Measurements from ENCODE around the gene CD19. TPM values are rescaled to one million over a fixed set of nuclear protein-coding genes. Genes with fewer than 3 reads are reported as not detected.

Gene CD19
- total RNA-seq, 1 experiment from 2014 or later = 1.9 TPM

- Histone ChIP-seq H3K4me3 (ENCODE audit: insufficient read depth, low read depth, low read length) (no peak overlapping the region), H3K36me3 (replicated peaks; ENCODE audit: control insufficient read depth, insufficient read depth, low read length) (peaks cover 3% of the 10 kb centered on the region), H3K27me3 (ENCODE audit: control insufficient read depth, insufficient read depth, low read length) (no peaks in the 10 kb centered on the region)
- no peak for DNase-seq
Observed at GRCh38 chr16:28901862-28902261, 29.9 kb upstream of the CD19 start.

- no peak for DNase-seq
- peaks cover 3% of the 10 kb centered on the region for H3K36me3 ChIP-seq (replicated peaks; ENCODE audit: control insufficient read depth, insufficient read depth, low read length)
- no peak overlapping the region for H3K4me3 ChIP-seq (ENCODE audit: insufficient read depth, low read depth, low read length)
- no peaks in the 10 kb centered on the region for H3K27me3 ChIP-seq (ENCODE audit: control insufficient read depth, insufficient read depth, low read length)
Observed at GRCh38 chr16:28902909-28903308, 28.9 kb upstream of the CD19 start.

- Histone ChIP-seq H3K4me3 (ENCODE audit: insufficient read depth, low read depth, low read length) (no peak overlapping the region), H3K36me3 (replicated peaks; ENCODE audit: control insufficient read depth, insufficient read depth, low read length) (peaks cover 3% of the 10 kb centered on the region), H3K27me3 (ENCODE audit: control insufficient read depth, insufficient read depth, low read length) (no peaks in the 10 kb centered on the region)
- DNase-seq = peak; percentile 58
Observed at GRCh38 chr16:28903344-28904042, 28.3 kb upstream of the CD19 start.

- no peak overlapping the region for H3K4me3 ChIP-seq (ENCODE audit: insufficient read depth, low read depth, low read length)
- peaks cover 1% of the 10 kb centered on the region; the same call in 1 of the 2 replicates for H3K36me3 ChIP-seq (replicated peaks; ENCODE audit: control insufficient read depth, insufficient read depth, low read length)
- no peak for DNase-seq
- H3K27me3 ChIP-seq (ENCODE audit: control insufficient read depth, insufficient read depth, low read length) = no peaks in the 10 kb centered on the region
Observed at GRCh38 chr16:28904363-28904762, 27.4 kb upstream of the CD19 start.

GRCh38 chr16:28904828-28905227 is 26.9 kb upstream of the CD19 start:
- no peak for DNase-seq
- Histone ChIP-seq H3K36me3 (replicated peaks; ENCODE audit: control insufficient read depth, insufficient read depth, low read length) (peaks cover 1% of the 10 kb centered on the region; the same call in 1 of the 2 replicates), H3K27me3 (ENCODE audit: control insufficient read depth, insufficient read depth, low read length) (no peaks in the 10 kb centered on the region), H3K4me3 (ENCODE audit: insufficient read depth, low read depth, low read length) (no peak overlapping the region)

- Histone ChIP-seq H3K27me3 (ENCODE audit: control insufficient read depth, insufficient read depth, low read length) (no peaks in the 10 kb centered on the region), H3K4me3 (ENCODE audit: insufficient read depth, low read depth, low read length) (no peak overlapping the region), H3K36me3 (replicated peaks; ENCODE audit: control insufficient read depth, insufficient read depth, low read length) (peaks cover 1% of the 10 kb centered on the region; the same call in 1 of the 2 replicates)
- DNase-seq = no peak
Observed at GRCh38 chr16:28905229-28905754, 26.5 kb upstream of the CD19 start.

- Histone ChIP-seq H3K27me3 (ENCODE audit: control insufficient read depth, insufficient read depth, low read length) (no peaks in the 10 kb centered on the region), H3K4me3 (ENCODE audit: insufficient read depth, low read depth, low read length) (no peak overlapping the region), H3K36me3 (replicated peaks; ENCODE audit: control insufficient read depth, insufficient read depth, low read length) (peaks cover 1% of the 10 kb centered on the region; the same call in 1 of the 2 replicates)
- DNase-seq = peak; percentile 48
Observed at GRCh38 chr16:28905800-28906372, 25.9 kb upstream of the CD19 start.

GRCh38 chr16:28910086-28911031 is 21.4 kb upstream of the CD19 start:
- H3K4me3 ChIP-seq (ENCODE audit: insufficient read depth, low read depth, low read length) = no peak overlapping the region
- H3K27me3 ChIP-seq (ENCODE audit: control insufficient read depth, insufficient read depth, low read length) = no peaks in the 10 kb centered on the region
- peak; percentile 42 for DNase-seq
- H3K36me3 ChIP-seq (replicated peaks; ENCODE audit: control insufficient read depth, insufficient read depth, low read length) = no peaks in the 10 kb centered on the region; the same call in 1 of the 2 replicates

GRCh38 chr16:28912558-28912957 is 19.2 kb upstream of the CD19 start:
- H3K27me3 ChIP-seq (ENCODE audit: control insufficient read depth, insufficient read depth, low read length) = no peaks in the 10 kb centered on the region
- no peak overlapping the region for H3K4me3 ChIP-seq (ENCODE audit: insufficient read depth, low read depth, low read length)
- H3K36me3 ChIP-seq (replicated peaks; ENCODE audit: control insufficient read depth, insufficient read depth, low read length) = peaks cover 1% of the 10 kb centered on the region
- no peak for DNase-seq

GRCh38 chr16:28913946-28914724 is 17.6 kb upstream of the CD19 start:
- Histone ChIP-seq H3K4me3 (ENCODE audit: insufficient read depth, low read depth, low read length) (no peak overlapping the region), H3K36me3 (replicated peaks; ENCODE audit: control insufficient read depth, insufficient read depth, low read length) (peaks cover 1% of the 10 kb centered on the region), H3K27me3 (ENCODE audit: control insufficient read depth, insufficient read depth, low read length) (no peaks in the 10 kb centered on the region)
- peak; percentile 57 for DNase-seq

- Histone ChIP-seq H3K36me3 (replicated peaks; ENCODE audit: control insufficient read depth, insufficient read depth, low read length) (peaks cover 1% of the 10 kb centered on the region), H3K4me3 (ENCODE audit: insufficient read depth, low read depth, low read length) (no peak overlapping the region), H3K27me3 (ENCODE audit: control insufficient read depth, insufficient read depth, low read length) (no peaks in the 10 kb centered on the region)
- DNase-seq = no peak
Observed at GRCh38 chr16:28915181-28915580, 16.6 kb upstream of the CD19 start.

GRCh38 chr16:28917095-28917494 is 14.7 kb upstream of the CD19 start:
- DNase-seq = no peak
- Histone ChIP-seq H3K4me3 (ENCODE audit: insufficient read depth, low read depth, low read length) (no peak overlapping the region), H3K36me3 (replicated peaks; ENCODE audit: control insufficient read depth, insufficient read depth, low read length) (peaks cover 3% of the 10 kb centered on the region), H3K27me3 (ENCODE audit: control insufficient read depth, insufficient read depth, low read length) (no peaks in the 10 kb centered on the region)

GRCh38 chr16:28918698-28919097 is 13.1 kb upstream of the CD19 start:
- DNase-seq = no peak
- no peaks in the 10 kb centered on the region for H3K27me3 ChIP-seq (ENCODE audit: control insufficient read depth, insufficient read depth, low read length)

GRCh38 chr16:28923231-28923587 is 8.6 kb upstream of the CD19 start:
- Histone ChIP-seq H3K27me3 (ENCODE audit: control insufficient read depth, insufficient read depth, low read length) (no peaks in the 10 kb centered on the region), H3K36me3 (replicated peaks; ENCODE audit: control insufficient read depth, insufficient read depth, low read length) (peaks cover 2% of the 10 kb centered on the region; the same call in 1 of the 2 replicates), H3K4me3 (ENCODE audit: insufficient read depth, low read depth, low read length) (no peak overlapping the region)
- no peak for DNase-seq

More at GRCh38 chr16:28918698-28919097, 13.1 kb upstream of the CD19 start:
- H3K4me3 ChIP-seq (ENCODE audit: insufficient read depth, low read depth, low read length) = no peak overlapping the region
- peaks cover 3% of the 10 kb centered on the region for H3K36me3 ChIP-seq (replicated peaks; ENCODE audit: control insufficient read depth, insufficient read depth, low read length)
